Neural cell (in vitro differentiated cells): ENCODE measurements around the gene GIPC2. TPM values are rescaled to one million over a fixed set of nuclear protein-coding genes. Genes with fewer than 3 reads are reported as not detected.

ENCODE experiments used
- H2AFZ ChIP-seq: fragments of 200-600, 300-800 bp; sonication (generic), shearing (Covaris generic); 2 replicates; pipeline ENCODE4 v1.6.0; 2014; ENCODE audit warnings: low read depth, mild to moderate bottlenecking, antibody characterized with exemption, low read length, moderate library complexity
- H3F3A ChIP-seq: fragments of 200-600 bp; shearing (Covaris generic); 2 replicates; pipeline ENCODE4 v1.6.1; 2016; ENCODE audit warnings: mild to moderate bottlenecking, moderate library complexity, mixed read lengths, antibody characterized with exemption, low read length; ENCODE audit not compliant: insufficient read depth, poor library complexity, severe bottlenecking
- H3K27ac ChIP-seq: fragments of 200-600, 300-800 bp; sonication (generic), shearing (Covaris generic); 2 replicates; pipeline ENCODE4 v1.5.1; 2014; ENCODE audit warnings: mild to moderate bottlenecking, low read length, moderate library complexity
- H3K27me3 ChIP-seq: fragments of 300-800, 200-600 bp; sonication (generic), shearing (Covaris generic); 2 replicates; pipeline ENCODE4 v1.6.0; 2014; ENCODE audit warnings: mild to moderate bottlenecking, low read depth, low read length, moderate library complexity; ENCODE audit not compliant: insufficient read depth
- H3K36me3 ChIP-seq: fragments of 300-800, 200-600 bp; sonication (generic), shearing (Covaris generic); 2 replicates; pipeline ENCODE4 v1.5.1; 2014; ENCODE audit warnings: mild to moderate bottlenecking, antibody characterized with exemption, low read length, moderate library complexity; ENCODE audit not compliant: insufficient read depth
- H3K4me2 ChIP-seq: fragments of 300-800, 200-600 bp; sonication (generic), shearing (Covaris generic); 2 replicates; pipeline ENCODE4 v1.6.0; 2014; ENCODE audit warnings: mild to moderate bottlenecking, low read length
- H3K4me3 ChIP-seq: fragments of 300-800, 200-600 bp; sonication (generic), shearing (Covaris generic); 2 replicates; pipeline ENCODE4 v1.5.1; 2014; ENCODE audit warnings: mild to moderate bottlenecking, low read length, moderate library complexity
- H3K79me2 ChIP-seq: fragments of 200-600 bp; shearing (Covaris generic); replicated peaks from 2 replicates; pipeline ENCODE4 v1.6.0; 2014; ENCODE audit warnings: mild to moderate bottlenecking, low read length, moderate library complexity; ENCODE audit not compliant: insufficient read depth
- H3K9ac ChIP-seq: fragments of 300-800, 200-600 bp; sonication (generic), shearing (Covaris generic); 2 replicates; pipeline ENCODE4 v1.6.1; 2016; ENCODE audit warnings: mild to moderate bottlenecking, low read length, mixed read lengths
- H3K9me2 ChIP-seq: fragments of 200-600 bp; shearing (Covaris generic); 2 replicates; pipeline ENCODE4 v1.6.1; 2016; ENCODE audit warnings: mild to moderate bottlenecking, low read length, mixed read lengths; ENCODE audit not compliant: insufficient read depth
- H3K9me3 ChIP-seq: fragments of 200-600, 300-800 bp; sonication (generic), shearing (Covaris generic); 2 replicates; pipeline ENCODE4 v1.6.1; 2016; ENCODE audit warnings: mild to moderate bottlenecking, mixed run types, low read length, moderate library complexity, mixed read lengths
- H4K20me1 ChIP-seq: fragments of 200-600 bp; shearing (Covaris generic); 2 replicates; pipeline ENCODE4 v1.6.1; 2016; ENCODE audit warnings: mild to moderate bottlenecking, mixed run types; ENCODE audit not compliant: insufficient read depth
- EP300 ChIP-seq: fragments of 450-650 bp; conservative IDR thresholded peaks from 2 replicates; pipeline ENCODE4 v1.6.1; 2014; ENCODE audit warnings: antibody characterized with exemption, mild to moderate bottlenecking, moderate library complexity; ENCODE audit not compliant: poor library complexity, severe bottlenecking
- EZH2 ChIP-seq: fragments of 200-600, 300-800 bp; shearing (Covaris generic), sonication (generic); IDR thresholded peaks from 2 replicates; pipeline ENCODE4 v1.6.1; 2014; ENCODE audit warnings: antibody characterized with exemption, low read length, borderline replicate concordance, mild to moderate bottlenecking; ENCODE audit not compliant: insufficient read depth, poor library complexity, severe bottlenecking
- MXI1 ChIP-seq: fragments of 450-650 bp; conservative IDR thresholded peaks from 2 replicates; pipeline ENCODE4 v1.6.1; 2014; ENCODE audit warnings: antibody characterized with exemption, mild to moderate bottlenecking; ENCODE audit not compliant: poor library complexity, severe bottlenecking
- POLR2AphosphoS5 ChIP-seq: IDR thresholded peaks from 2 replicates; pipeline ENCODE4 v1.6.1; 2012
- RAD21 ChIP-seq: fragments of 450-650 bp; conservative IDR thresholded peaks from 2 replicates; pipeline ENCODE4 v1.6.1; 2014; ENCODE audit warnings: antibody characterized with exemption, mild to moderate bottlenecking, moderate library complexity
- SMC3 ChIP-seq: fragments of 450-650 bp; conservative IDR thresholded peaks from 2 replicates; pipeline ENCODE4 v1.6.1; 2014; ENCODE audit warnings: antibody characterized with exemption, mild to moderate bottlenecking, moderate library complexity; ENCODE audit not compliant: poor library complexity
- TAF1 ChIP-seq: IDR thresholded peaks from 2 replicates; pipeline ENCODE4 v1.6.1; 2012; ENCODE audit warnings: low read depth
- polyA plus RNA-seq: library from polyadenylated mRNA; depleted of rRNA; stranded (reverse); fragments of >200 nt; gene quantifications from 2 replicates; pipeline ENCODE4 v1.2.3, GENCODE V29; 2014
- TF ChIP-seq, protein P1 (sequence below): IDR thresholded peaks from 2 replicates; pipeline ENCODE4 v1.6.1; 2012; ENCODE audit warnings: borderline replicate concordance
- TF ChIP-seq, protein P2 (sequence below): fragments of 450-650 bp; IDR thresholded peaks from 2 replicates; pipeline ENCODE4 v1.5.1; 2014; ENCODE audit warnings: antibody characterized with exemption, mild to moderate bottlenecking, moderate library complexity; ENCODE audit not compliant: poor library complexity, severe bottlenecking

GIPC2 gene
- polyA plus RNA-seq, 1 donor from 2014 or later: 1.3 TPM

DNA sequence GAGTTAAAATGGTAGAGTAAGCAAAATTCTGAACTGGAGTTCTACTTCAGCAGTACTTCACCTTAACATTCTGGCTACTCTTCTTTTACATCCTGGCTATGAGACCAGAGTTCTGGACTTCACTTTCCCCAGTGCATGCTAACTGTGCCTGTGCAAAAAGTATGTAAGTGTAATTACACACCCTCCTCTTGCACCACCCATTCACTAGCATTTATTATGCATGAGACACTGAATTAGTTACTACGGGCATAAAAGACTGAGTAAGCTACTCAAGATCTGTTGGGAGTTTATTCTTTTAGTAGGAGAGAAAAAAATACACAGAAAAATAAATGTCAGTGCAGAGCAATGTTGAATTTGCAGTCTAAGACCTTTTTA lies 87.2 kb downstream of the GIPC2 start:
- Histone ChIP-seq H3K27me3 (no peaks in the 10 kb centered on the region), H4K20me1 (no peaks in the 10 kb centered on the region), H2AFZ (no peak overlapping the region), H3F3A (no peaks in the 10 kb centered on the region), H3K79me2 (no peaks in the 10 kb centered on the region), H3K9me3 (no peaks in the 10 kb centered on the region), H3K36me3 (no peaks in the 10 kb centered on the region), H3K4me3 (no peak overlapping the region), H3K9ac (no peak overlapping the region), H3K27ac (no peak overlapping the region), H3K4me2 (no peak overlapping the region), H3K9me2 (no peaks in the 10 kb centered on the region)
- TF ChIP-seq SMC3 (no peak), EP300 (no peak), RAD21 (no peak), POLR2AphosphoS5 (no peak), TAF1 (no peak), EZH2 (no peak)
- TF ChIP-seq, protein P1, sequence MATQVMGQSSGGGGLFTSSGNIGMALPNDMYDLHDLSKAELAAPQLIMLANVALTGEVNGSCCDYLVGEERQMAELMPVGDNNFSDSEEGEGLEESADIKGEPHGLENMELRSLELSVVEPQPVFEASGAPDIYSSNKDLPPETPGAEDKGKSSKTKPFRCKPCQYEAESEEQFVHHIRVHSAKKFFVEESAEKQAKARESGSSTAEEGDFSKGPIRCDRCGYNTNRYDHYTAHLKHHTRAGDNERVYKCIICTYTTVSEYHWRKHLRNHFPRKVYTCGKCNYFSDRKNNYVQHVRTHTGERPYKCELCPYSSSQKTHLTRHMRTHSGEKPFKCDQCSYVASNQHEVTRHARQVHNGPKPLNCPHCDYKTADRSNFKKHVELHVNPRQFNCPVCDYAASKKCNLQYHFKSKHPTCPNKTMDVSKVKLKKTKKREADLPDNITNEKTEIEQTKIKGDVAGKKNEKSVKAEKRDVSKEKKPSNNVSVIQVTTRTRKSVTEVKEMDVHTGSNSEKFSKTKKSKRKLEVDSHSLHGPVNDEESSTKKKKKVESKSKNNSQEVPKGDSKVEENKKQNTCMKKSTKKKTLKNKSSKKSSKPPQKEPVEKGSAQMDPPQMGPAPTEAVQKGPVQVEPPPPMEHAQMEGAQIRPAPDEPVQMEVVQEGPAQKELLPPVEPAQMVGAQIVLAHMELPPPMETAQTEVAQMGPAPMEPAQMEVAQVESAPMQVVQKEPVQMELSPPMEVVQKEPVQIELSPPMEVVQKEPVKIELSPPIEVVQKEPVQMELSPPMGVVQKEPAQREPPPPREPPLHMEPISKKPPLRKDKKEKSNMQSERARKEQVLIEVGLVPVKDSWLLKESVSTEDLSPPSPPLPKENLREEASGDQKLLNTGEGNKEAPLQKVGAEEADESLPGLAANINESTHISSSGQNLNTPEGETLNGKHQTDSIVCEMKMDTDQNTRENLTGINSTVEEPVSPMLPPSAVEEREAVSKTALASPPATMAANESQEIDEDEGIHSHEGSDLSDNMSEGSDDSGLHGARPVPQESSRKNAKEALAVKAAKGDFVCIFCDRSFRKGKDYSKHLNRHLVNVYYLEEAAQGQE: no peak

DNA sequence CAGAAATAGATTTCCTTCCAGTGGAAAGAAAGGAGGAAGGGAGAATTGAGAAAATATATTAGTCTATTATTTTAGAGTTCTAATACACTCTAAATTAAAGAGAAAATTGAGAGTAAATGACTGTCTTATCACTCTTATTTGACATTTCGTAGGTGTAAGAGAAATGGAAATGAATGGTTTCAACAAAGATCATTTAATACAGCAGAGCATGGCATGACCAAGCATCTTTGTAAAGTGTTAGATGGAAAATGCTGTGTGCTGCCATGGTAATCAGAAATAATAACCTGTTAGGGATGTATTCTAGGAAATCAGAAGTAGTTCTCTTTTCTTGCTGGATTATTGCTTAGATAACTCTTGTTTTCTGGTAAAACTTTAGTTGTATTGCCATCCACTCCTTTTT lies 90.9 kb downstream of the GIPC2 start:
- no peaks in the 10 kb centered on the region for H3K79me2 ChIP-seq
- H3K4me3 ChIP-seq: peak overlapping the region; percentile 14
- H3K9ac ChIP-seq: no peak overlapping the region
- H3K4me2 ChIP-seq: peak overlapping the region; percentile 27
- no peaks in the 10 kb centered on the region for H4K20me1 ChIP-seq
- no peak overlapping the region for H3K27ac ChIP-seq
- no peaks in the 10 kb centered on the region for H3K9me3 ChIP-seq
- H3K9me2 ChIP-seq: no peaks in the 10 kb centered on the region
- no peak overlapping the region for H2AFZ ChIP-seq
- H3K36me3 ChIP-seq: no peaks in the 10 kb centered on the region
- H3F3A ChIP-seq: no peaks in the 10 kb centered on the region
- peak; percentile 62 for TF ChIP-seq MXI1
- TF ChIP-seq, protein P2, sequence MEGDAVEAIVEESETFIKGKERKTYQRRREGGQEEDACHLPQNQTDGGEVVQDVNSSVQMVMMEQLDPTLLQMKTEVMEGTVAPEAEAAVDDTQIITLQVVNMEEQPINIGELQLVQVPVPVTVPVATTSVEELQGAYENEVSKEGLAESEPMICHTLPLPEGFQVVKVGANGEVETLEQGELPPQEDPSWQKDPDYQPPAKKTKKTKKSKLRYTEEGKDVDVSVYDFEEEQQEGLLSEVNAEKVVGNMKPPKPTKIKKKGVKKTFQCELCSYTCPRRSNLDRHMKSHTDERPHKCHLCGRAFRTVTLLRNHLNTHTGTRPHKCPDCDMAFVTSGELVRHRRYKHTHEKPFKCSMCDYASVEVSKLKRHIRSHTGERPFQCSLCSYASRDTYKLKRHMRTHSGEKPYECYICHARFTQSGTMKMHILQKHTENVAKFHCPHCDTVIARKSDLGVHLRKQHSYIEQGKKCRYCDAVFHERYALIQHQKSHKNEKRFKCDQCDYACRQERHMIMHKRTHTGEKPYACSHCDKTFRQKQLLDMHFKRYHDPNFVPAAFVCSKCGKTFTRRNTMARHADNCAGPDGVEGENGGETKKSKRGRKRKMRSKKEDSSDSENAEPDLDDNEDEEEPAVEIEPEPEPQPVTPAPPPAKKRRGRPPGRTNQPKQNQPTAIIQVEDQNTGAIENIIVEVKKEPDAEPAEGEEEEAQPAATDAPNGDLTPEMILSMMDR: no peak
- TF ChIP-seq POLR2AphosphoS5: peak; percentile 61
- peak; percentile 63 for TF ChIP-seq EP300
- no peaks in the 10 kb centered on the region for H3K27me3 ChIP-seq
